Measurements from ENCODE around the gene FAM240B. TPM values are rescaled to one million over a fixed set of nuclear protein-coding genes. Genes with fewer than 3 reads are reported as not detected.

The FAM240B gene
- total and polyA plus RNA-seq, 4 donors, result not detected

- no peak for TF ChIP-seq GABPA (IDR thresholded peaks at IDR 0.05 in 1 of 2, conservative IDR thresholded peaks at IDR 0.05 in 1 of 2)
- TF ChIP-seq EGR1 (IDR thresholded peaks at IDR 0.05; ENCODE audit: low read depth in 2 of 2), result no peak
- 78% methylated on average over 7 of the region's 7 CpGs for WGBS
Observed at GRCh38 chr9:38706493-38706892, 13.4 kb downstream of the FAM240B start.

GRCh38 chr9:38705917-38706316 is 14.0 kb downstream of the FAM240B start:
- Histone ChIP-seq H3K4me1 (ENCODE audit: control insufficient read depth in 4 of 4, insufficient read depth in 4 of 4, low read length in 3 of 4) (no peaks in the 10 kb centered on the region), H3K27me3 (ENCODE audit: control insufficient read depth in 4 of 4, insufficient read depth in 4 of 4, low read length in 3 of 4) (peaks cover 0 to 3% (median 0%) of the 10 kb centered on the region in 4 donors), H3K27ac (ENCODE audit: low read depth in 1 of 2, low read length in 2 of 2) (no peak overlapping the region), H3K36me3 (ENCODE audit: control insufficient read depth in 4 of 4, insufficient read depth in 3 of 4, low read depth in 1 of 4, low read length in 3 of 4) (no peaks in the 10 kb centered on the region), H3K4me3 (ENCODE audit: low read depth in 1 of 3, low read length in 3 of 3) (no peak overlapping the region), H3K9me3 (ENCODE audit: control insufficient read depth in 4 of 4, low read length in 3 of 4) (no peaks in the 10 kb centered on the region), H3K9ac (ENCODE audit: low read depth in 1 of 2, low read length in 2 of 2) (no peak overlapping the region)
- DNase-seq (ENCODE audit: low spot score), result no peak
- 76% methylated on average over 6 of the region's 6 CpGs for WGBS
- TF ChIP-seq NR2F2 (IDR thresholded peaks at IDR 0.05) (no peak), FOXA2 (IDR thresholded peaks at IDR 0.05) (no peak), JUND (IDR thresholded peaks at IDR 0.05) (no peak), HNF4A (conservative IDR thresholded peaks at IDR 0.05) (no peak), ATF3 (IDR thresholded peaks at IDR 0.05) (no peak), MAX (IDR thresholded peaks at IDR 0.05) (no peak), RXRA (IDR thresholded peaks at IDR 0.05) (no peak), REST (IDR thresholded peaks at IDR 0.05) (no peak), YY1 (IDR thresholded peaks at IDR 0.05) (no peak), GABPA (IDR thresholded peaks at IDR 0.05 in 1 of 2, conservative IDR thresholded peaks at IDR 0.05 in 1 of 2) (no peak), RAD21 (IDR thresholded peaks at IDR 0.05) (no peak), HNF4G (IDR thresholded peaks at IDR 0.05) (no peak), EGR1 (IDR thresholded peaks at IDR 0.05; ENCODE audit: low read depth in 2 of 2) (no peak), SP1 (IDR thresholded peaks at IDR 0.05) (no peak), CTCF (IDR thresholded peaks at IDR 0.05; ENCODE audit: low read depth, low read length, missing input control) (no peak), FOXA1 (IDR thresholded peaks at IDR 0.05) (no peak), ZBTB33 (IDR thresholded peaks at IDR 0.05) (no peak)

More at GRCh38 chr9:38706493-38706892, 13.4 kb downstream of the FAM240B start:
- Histone ChIP-seq H3K9me3 (ENCODE audit: control insufficient read depth in 4 of 4, low read length in 3 of 4) (no peaks in the 10 kb centered on the region), H3K4me1 (ENCODE audit: control insufficient read depth in 4 of 4, insufficient read depth in 4 of 4, low read length in 3 of 4) (no peaks in the 10 kb centered on the region), H3K36me3 (ENCODE audit: control insufficient read depth in 4 of 4, insufficient read depth in 3 of 4, low read depth in 1 of 4, low read length in 3 of 4) (no peaks in the 10 kb centered on the region), H3K27me3 (ENCODE audit: control insufficient read depth in 4 of 4, insufficient read depth in 4 of 4, low read length in 3 of 4) (peaks cover 0 to 3% (median 0%) of the 10 kb centered on the region in 4 donors), H3K9ac (ENCODE audit: low read depth in 1 of 2, low read length in 2 of 2) (no peak overlapping the region), H3K27ac (ENCODE audit: low read depth in 1 of 2, low read length in 2 of 2) (no peak overlapping the region), H3K4me3 (ENCODE audit: low read depth in 1 of 3, low read length in 3 of 3) (no peak overlapping the region)
- no peak for DNase-seq (ENCODE audit: low spot score)

Data from liver (tissue), 9 donors.